Measurements from ENCODE around the gene CPSF2. TPM values are rescaled to one million over a fixed set of nuclear protein-coding genes. Genes with fewer than 3 reads are reported as not detected.

Gene CPSF2
- total and polyA plus RNA-seq, 2 of the 13 experiments (the other 11 are each of a cell fraction or from before 2014, with no cell fraction given): 14.3 to 67.9 TPM

- no peak overlapping the region for H3K4me3 ChIP-seq (replicated peaks in 1 of 3; ENCODE audit: insufficient read depth in 1 of 3, low read depth in 2 of 3, low read length in 3 of 3)
- 96% methylated on average over 4 of the region's 4 CpGs for WGBS (ENCODE audit: low lambda C conversion rate)
- H2AFZ ChIP-seq (ENCODE audit: low read length): no peak overlapping the region
- in situ Hi-C loops (cut with HindIII; ENCODE audit: extremely low pct_ligation_motif_present, low pct_unique_long_range_greater_than_20kb): no loop called here
- no peak overlapping the region for H3K27ac ChIP-seq (ENCODE audit: extremely low read length, insufficient read depth, low read length)
- H3K4me2 ChIP-seq (ENCODE audit: low read depth, low read length): no peak overlapping the region
- no peak for FAIRE-seq
- H3K9me3 ChIP-seq (ENCODE audit: low read length): no peaks in the 10 kb centered on the region
- POLR2A ChIA-PET: no interaction called here
- H3K79me2 ChIP-seq (ENCODE audit: insufficient read depth, low read length): no peaks in the 10 kb centered on the region
- DNase-seq (ENCODE audit: low spot score): no peak
- H3K27me3 ChIP-seq (ENCODE audit: control insufficient read depth in 1 of 2, insufficient read depth in 2 of 2, low read length in 2 of 2): no peaks in the 10 kb centered on the region
- peaks cover 12 to 67% of the 10 kb centered on the region in 2 experiments for H3K36me3 ChIP-seq (replicated peaks in 1 of 2; ENCODE audit: control insufficient read depth in 1 of 2, insufficient read depth in 2 of 2, low read length in 2 of 2)
- no peak overlapping the region for H3K9ac ChIP-seq (ENCODE audit: insufficient read depth, low read depth, low read length)
- CTCF ChIA-PET (ENCODE audit: low intra/inter-chr PET ratio, low total read pairs): no interaction called here
- BruUV-seq (replicated peaks): TSS peak; percentile 22
- no peaks in the 10 kb centered on the region for H4K20me1 ChIP-seq (ENCODE audit: insufficient read depth, low read length)
- H3K4me1 ChIP-seq (ENCODE audit: insufficient read depth, low read length): no peaks in the 10 kb centered on the region
- no peak for ATAC-seq
- no peak for TF ChIP-seq ZFP37 (CRISPR knock-in tag; IDR thresholded peaks at IDR 0.05; ENCODE audit: borderline replicate concordance)
- no peak for TF ChIP-seq PRDM10 (CRISPR knock-in tag; IDR thresholded peaks at IDR 0.05; ENCODE audit: low read depth)
- no peak for TF ChIP-seq ZBTB33 (CRISPR knock-in tag; IDR thresholded peaks at IDR 0.05)
- no peak for TF ChIP-seq MTERF4 (CRISPR knock-in tag; IDR thresholded peaks at IDR 0.05)
- TF ChIP-seq ZBTB38 (CRISPR knock-in tag; IDR thresholded peaks at IDR 0.05): no peak
- TF ChIP-seq ZNF441 (CRISPR knock-in tag; IDR thresholded peaks at IDR 0.05; ENCODE audit: borderline replicate concordance): no peak
- no peak for TF ChIP-seq KDM4B (CRISPR knock-in tag; IDR thresholded peaks at IDR 0.05)
- TF ChIP-seq KDM5A (IDR thresholded peaks at IDR 0.05; ENCODE audit: borderline replicate concordance, low read length): no peak
- TF ChIP-seq ISL2 (CRISPR knock-in tag; IDR thresholded peaks at IDR 0.05): no peak
- TF ChIP-seq ZNF740 (CRISPR knock-in tag; IDR thresholded peaks at IDR 0.05): no peak
- TF ChIP-seq SCMH1 (CRISPR knock-in tag; IDR thresholded peaks at IDR 0.05; ENCODE audit: borderline replicate concordance): no peak
- no peak for TF ChIP-seq LCORL (IDR thresholded peaks at IDR 0.05)
- TF ChIP-seq LCORL (CRISPR knock-in tag; IDR thresholded peaks at IDR 0.05): no peak
- no peak for TF ChIP-seq KLF16 (CRISPR knock-in tag; IDR thresholded peaks at IDR 0.05)
- TF ChIP-seq ZNF333 (CRISPR knock-in tag; IDR thresholded peaks at IDR 0.05; ENCODE audit: borderline replicate concordance): no peak
- no peak for TF ChIP-seq ZNF616 (CRISPR knock-in tag; IDR thresholded peaks at IDR 0.05; ENCODE audit: low read depth)
- TF ChIP-seq ZNF343 (CRISPR knock-in tag; IDR thresholded peaks at IDR 0.05): no peak
- intact Hi-C loops (cut with micrococcal nuclease; ENCODE audit: unreplicated experiment): no loop called here
Observed at GRCh38 chr14:92143309-92143708, 21.5 kb downstream of the CPSF2 start.
